LNCaP clone FGC (cell line): ENCODE results near the gene GNAZ.
A peak's percentile ranks its signal among the peaks of the same experiment; 100 is the strongest.

Source experiments
- DNase-seq: peaks from one replicate; pipeline ENCODE4 v3.0.0-alpha.2; 2011; ENCODE audit warnings: low read depth
- H3K4me3 ChIP-seq: 2 replicates; pipeline ENCODE4 v1.5.1; 2011; ENCODE audit warnings: mild to moderate bottlenecking, low read depth, low read length, control low read depth
- CTCF ChIP-seq: IDR thresholded peaks from 2 replicates; pipeline ENCODE4 v1.5.1; 2012; ENCODE audit warnings: mild to moderate bottlenecking; ENCODE audit not compliant: control insufficient read depth, insufficient read depth; ENCODE audit errors: extremely low read depth

The GNAZ gene

DNA sequence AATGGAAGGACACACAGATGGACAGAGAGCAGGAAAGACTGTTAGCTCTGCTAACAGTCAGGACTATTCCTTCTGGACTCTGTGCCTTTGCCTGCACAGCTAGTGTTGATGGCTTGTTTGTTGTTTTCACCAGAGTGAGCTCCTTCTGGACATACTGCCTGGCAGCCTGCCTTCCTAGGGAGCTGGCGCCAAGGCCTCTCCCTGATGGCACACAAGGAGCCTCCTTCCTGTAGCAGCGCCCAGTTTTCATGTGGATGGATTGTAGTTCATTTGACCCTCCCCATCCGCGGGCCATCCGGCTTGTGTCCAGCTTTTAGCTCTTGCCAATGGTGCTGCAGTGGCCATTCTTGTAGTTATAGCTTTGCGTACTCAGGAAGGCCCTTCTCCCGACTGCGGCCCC is 93.3 kb downstream of the GNAZ start:
- TF ChIP-seq CTCF = no peak
- DNase-seq = peak; percentile 96

DNA sequence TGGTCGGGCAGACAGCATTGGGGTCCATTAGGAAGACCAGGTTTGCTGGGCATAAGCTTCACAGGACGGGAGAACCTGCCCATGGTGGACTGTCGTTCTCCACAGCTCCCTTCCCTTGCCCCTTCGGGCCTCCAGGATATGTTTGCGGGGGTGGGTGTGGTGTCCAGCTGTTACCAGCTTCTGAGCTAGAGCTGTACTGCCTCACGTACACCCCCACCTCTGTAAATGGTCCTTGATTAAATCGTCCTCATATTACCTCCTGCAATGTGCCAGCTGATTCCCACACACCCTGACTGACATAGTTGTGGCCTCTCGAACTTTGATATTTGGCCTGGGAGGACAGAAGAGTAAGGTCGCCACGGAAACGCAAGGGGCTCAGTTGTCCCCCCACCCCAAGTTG is 93.8 kb downstream of the GNAZ start:
- DNase-seq = no peak
- no peak overlapping the region for H3K4me3 ChIP-seq
- no peak for TF ChIP-seq CTCF

More for the DNA sequence above, 93.3 kb downstream of the GNAZ start:
- H3K4me3 ChIP-seq = no peak overlapping the region

DNA sequence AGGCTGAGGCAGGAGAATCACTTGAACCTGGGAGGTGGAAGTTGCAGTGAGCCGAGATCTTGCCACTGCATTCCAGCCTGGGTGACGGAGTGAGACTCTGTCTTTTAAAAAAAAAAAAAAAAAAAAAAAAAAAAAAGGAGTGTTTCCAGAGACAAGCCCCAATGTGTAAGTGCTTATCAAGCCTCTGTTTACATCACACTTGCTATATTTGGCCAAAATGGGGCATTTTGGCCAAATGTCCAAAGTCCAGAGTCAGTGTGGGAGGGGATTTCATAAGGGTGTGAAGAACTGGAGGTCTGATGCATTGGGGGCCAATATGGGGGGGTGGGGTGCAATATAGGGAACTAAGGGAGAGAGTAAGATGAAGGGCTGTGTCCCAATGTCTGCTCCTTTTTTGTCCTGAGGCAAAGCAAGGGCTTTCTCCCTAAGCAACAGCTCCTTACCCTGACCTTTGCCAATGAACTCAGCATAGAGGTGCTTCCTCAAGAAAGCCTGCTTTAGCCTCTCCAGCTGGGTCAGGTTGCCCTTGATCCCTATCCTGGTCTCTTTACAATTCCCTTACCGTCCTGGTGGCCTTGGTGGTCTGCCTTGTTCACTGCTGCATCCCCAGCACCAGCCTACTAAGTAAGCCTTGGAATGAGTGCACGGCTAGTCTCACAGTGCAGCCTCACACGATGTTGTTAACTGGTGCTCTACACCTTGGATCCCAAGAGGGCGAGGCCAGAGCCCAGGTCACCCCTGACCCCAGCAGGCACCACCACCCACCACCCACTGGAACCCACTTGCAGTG is 95.9 kb downstream of the GNAZ start:
- H3K4me3 ChIP-seq = no peak overlapping the region
- DNase-seq = no peak
- no peak for TF ChIP-seq CTCF

DNA sequence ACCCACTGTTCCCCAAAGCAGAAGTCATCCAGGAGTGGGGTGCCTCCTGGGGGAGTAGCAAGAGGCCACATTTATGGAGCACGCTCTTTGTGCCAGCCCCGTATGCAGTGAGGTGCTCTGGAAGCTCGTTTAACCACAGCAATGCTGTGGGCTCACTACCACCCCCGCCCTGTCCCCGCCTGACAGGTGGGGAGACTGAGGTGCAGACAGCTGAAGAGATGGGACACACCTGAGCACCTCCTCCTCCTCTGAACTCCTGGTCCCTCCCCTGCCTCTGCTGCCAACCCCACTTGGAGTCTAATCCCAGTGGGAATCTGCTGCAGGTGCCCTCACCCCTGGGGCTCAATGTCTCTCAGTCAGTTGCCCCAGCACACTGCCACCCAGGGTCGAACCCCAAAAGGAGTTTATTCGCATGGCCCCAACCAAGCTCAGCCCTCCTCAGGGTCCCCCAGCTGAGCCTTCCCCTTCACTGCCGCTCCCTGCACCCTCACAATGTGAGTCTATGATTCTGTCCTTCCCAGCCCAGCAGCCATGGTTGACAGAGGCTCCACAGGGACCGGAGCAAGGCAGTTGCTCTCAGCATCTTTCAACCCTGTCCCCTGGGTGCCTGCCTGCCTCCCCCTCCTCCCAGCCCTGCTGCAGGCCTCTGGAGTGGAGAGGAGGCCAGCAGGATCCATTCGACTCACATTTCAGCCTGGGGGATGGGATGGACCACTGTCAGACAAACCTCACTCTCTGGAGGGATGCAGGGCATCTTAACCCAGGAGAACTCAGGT is 96.7 kb downstream of the GNAZ start:
- no peak overlapping the region for H3K4me3 ChIP-seq

GRCh38 chr22:23168391-23169042 is 98.2 kb downstream of the GNAZ start:
- no peak for TF ChIP-seq CTCF
- H3K4me3 ChIP-seq = no peak overlapping the region
- no peak for DNase-seq

More for the DNA sequence above, 96.7 kb downstream of the GNAZ start:
- DNase-seq = no peak
- no peak for TF ChIP-seq CTCF

DNA sequence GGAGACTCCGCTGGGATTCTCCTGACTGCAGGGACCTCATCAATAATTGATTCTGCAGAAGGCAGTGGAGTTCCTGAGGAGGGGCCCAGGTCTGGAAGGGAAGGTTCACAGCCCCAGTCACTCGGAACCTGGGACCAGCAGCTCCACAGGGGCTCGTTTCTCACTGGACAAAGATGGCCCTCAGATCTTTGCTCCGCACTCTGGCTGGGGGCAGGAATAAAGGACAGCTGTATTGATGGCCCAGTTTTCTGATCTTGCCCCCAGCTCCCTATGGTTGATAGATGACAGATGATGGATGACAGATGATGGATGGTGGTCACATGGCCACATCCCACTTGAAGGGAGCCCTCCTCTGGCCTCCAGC is 98.7 kb downstream of the GNAZ start:
- DNase-seq = no peak
- H3K4me3 ChIP-seq = no peak overlapping the region
- TF ChIP-seq CTCF = no peak
